Testis (tissue), 2 donors: ENCODE data around the gene CRIP3.

Source experiments
- POLR2A ChIP-seq: fragments of 450-650 bp; IDR thresholded peaks from one replicate; pipeline ENCODE4 v1.6.1; 2017; ENCODE audit warnings: antibody characterized with exemption, mild to moderate bottlenecking, moderate library complexity
- TF ChIP-seq, protein P1 (sequence below), 3 experiments: fragments of 450-650 bp in 2 of 3; fragments of 200-600 bp in 1 of 3; sonication (generic) in 1 of 3; IDR thresholded peaks; one replicate each; pipeline ENCODE4 v1.5.1; 2016 to 2019; ENCODE audit warnings: antibody characterized with exemption in 3 of 3, mild to moderate bottlenecking in 2 of 3, moderate library complexity in 1 of 3

DNA sequence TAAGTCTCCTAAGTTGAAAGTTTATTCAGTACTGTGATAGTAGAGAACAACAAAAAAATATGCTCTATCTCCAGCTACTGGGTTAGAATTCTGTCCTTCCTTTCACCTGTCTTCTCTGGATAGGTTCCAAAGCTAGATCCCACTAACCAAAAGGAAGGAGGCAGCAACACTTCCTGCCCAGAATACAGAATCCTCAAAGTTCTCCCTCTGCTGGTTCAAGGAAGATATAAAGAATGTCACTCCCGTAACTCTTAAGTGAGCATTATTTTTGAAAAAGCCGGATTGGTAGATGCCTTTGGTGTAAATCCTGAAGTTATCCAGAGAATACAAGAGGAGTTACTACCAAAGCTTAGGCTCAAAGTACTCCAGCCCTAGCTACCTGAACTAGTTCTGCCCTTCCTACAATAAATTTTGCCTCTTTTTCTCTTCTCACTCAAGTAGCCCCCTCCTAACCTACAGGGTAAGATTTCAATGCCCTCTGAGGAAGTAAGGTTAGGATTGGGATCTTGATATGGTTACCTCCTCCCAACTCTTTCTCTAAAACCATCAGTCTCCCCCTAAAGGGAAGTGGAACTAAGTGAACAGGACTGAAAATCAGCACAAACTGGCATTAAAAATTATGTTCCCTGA, 26.0 kb upstream of the CRIP3 start:
- TF ChIP-seq, protein P1, sequence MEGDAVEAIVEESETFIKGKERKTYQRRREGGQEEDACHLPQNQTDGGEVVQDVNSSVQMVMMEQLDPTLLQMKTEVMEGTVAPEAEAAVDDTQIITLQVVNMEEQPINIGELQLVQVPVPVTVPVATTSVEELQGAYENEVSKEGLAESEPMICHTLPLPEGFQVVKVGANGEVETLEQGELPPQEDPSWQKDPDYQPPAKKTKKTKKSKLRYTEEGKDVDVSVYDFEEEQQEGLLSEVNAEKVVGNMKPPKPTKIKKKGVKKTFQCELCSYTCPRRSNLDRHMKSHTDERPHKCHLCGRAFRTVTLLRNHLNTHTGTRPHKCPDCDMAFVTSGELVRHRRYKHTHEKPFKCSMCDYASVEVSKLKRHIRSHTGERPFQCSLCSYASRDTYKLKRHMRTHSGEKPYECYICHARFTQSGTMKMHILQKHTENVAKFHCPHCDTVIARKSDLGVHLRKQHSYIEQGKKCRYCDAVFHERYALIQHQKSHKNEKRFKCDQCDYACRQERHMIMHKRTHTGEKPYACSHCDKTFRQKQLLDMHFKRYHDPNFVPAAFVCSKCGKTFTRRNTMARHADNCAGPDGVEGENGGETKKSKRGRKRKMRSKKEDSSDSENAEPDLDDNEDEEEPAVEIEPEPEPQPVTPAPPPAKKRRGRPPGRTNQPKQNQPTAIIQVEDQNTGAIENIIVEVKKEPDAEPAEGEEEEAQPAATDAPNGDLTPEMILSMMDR (IDR thresholded peaks at IDR 0.05): peak in 2 of 3 experiments; percentile 33 to 43
- no peak for TF ChIP-seq POLR2A
